Tongue (tissue), 2 donors: ENCODE data around the gene PML. TPM values are rescaled to one million over a fixed set of nuclear protein-coding genes. Genes with fewer than 3 reads are reported as not detected.
A peak's percentile ranks its signal among the peaks of the same experiment; 100 is the strongest.

Experiments
- DNase-seq: peaks from one replicate; pipeline ENCODE4 v3.0.0-alpha.2; 2015
- total RNA-seq: library from RNA; depleted of rRNA; stranded (reverse); fragments of >200 nt; gene quantifications from one replicate; pipeline ENCODE4 v1.2.3, GENCODE V29; 2014

Gene PML
- total RNA-seq, 1 donor from 2014 or later: 46.2 TPM

GRCh38 chr15:73985101-73985873, 9.2 kb upstream of the PML start:
- DNase-seq: no peak

- no peak for DNase-seq
Measured at GRCh38 chr15:73986055-73986775, 8.3 kb upstream of the PML start.

GRCh38 chr15:73986776-73987056, 7.8 kb upstream of the PML start:
- no peak for DNase-seq

GRCh38 chr15:73987250-73987649, 7.3 kb upstream of the PML start:
- no peak for DNase-seq

- DNase-seq: no peak
Measured at GRCh38 chr15:73987681-73988444, 6.7 kb upstream of the PML start.

- no peak for DNase-seq
Measured at GRCh38 chr15:73988445-73988969, 6.0 kb upstream of the PML start.

- no peak for DNase-seq
Measured at GRCh38 chr15:73989001-73989798, 5.3 kb upstream of the PML start.

- no peak for DNase-seq
Measured at GRCh38 chr15:73990250-73991005, 4.1 kb upstream of the PML start.

- peak; percentile 20 for DNase-seq
Measured at GRCh38 chr15:73991260-73991659, 3.3 kb upstream of the PML start.

GRCh38 chr15:73991726-73992593, 2.6 kb upstream of the PML start, which contains the start of gene STOML1:
TSS of gene STOML1 (minus strand) at chr15:73992295. CDS start at chr15:73992223, 72 bp downstream.
- peak; percentile 97 for DNase-seq

GRCh38 chr15:73992594-73992898, 2.0 kb upstream of the PML start:
- DNase-seq: no peak

GRCh38 chr15:73993211-73993994, 1.1 kb upstream of the PML start:
- DNase-seq: no peak

- peak; percentile 39 for DNase-seq
Measured at GRCh38 chr15:73994912-73995622, 551 bp downstream of the PML start.

GRCh38 chr15:73996267-73996666, 1.8 kb downstream of the PML start:
- DNase-seq: no peak

- no peak for DNase-seq
Measured at GRCh38 chr15:73996939-73997338, 2.4 kb downstream of the PML start.

GRCh38 chr15:73997986-73998385, 3.5 kb downstream of the PML start:
- DNase-seq: no peak

GRCh38 chr15:74006774-74007639, 12.5 kb downstream of the PML start:
- DNase-seq: no peak

- DNase-seq: no peak
Measured at GRCh38 chr15:74007820-74008371, 13.4 kb downstream of the PML start.
